ENCODE results near the gene FGF12. TPM values are rescaled to one million over a fixed set of nuclear protein-coding genes. Genes with fewer than 3 reads are reported as not detected.
A peak's percentile ranks its signal among the peaks of the same experiment; 100 is the strongest.

Gene FGF12
- total RNA-seq, 4 donors from 2014 or later, result 0.54 to 6.3 (median 3.9) TPM

DNA sequence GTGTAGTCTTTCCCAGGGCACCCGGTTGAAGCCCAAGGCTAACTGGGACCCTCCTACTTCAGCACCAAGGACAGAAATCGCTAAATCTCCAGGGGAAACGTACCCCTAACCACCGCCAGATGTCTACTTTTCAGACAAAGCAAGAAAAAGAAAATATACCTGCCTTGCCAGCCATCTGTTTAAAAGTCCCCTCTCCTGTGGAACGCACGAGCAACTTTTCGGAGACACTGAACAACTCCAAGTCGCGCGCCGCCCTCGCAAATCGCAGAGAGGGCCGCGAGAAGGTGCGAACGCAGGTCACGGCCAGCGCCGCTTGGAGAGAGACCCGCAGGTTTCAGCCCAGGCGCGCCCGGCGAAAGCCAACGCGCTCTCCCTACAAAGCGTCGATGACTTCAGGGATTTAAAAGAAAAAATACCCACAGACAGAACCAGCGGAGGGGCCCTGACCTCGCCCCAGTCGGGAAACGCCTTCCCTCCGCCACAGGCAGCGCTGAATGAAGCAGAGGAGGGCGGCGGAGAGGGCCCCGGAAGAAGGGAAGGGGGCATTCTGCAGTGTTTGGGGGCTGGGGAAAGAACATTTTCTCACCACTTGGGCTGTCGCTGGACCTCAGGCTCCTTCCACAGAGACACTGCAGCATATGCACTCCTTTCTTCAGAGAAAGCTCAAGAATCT, 213.1 kb downstream of the FGF12 start:
- Histone ChIP-seq H3K36me3 (no peaks in the 10 kb centered on the region), H3K27ac (no peak overlapping the region), H3K27me3 (no peaks in the 10 kb centered on the region), H3K4me1 (peaks cover 0 to 22% of the 10 kb centered on the region in 2 donors), H3K9me3 (no peaks in the 10 kb centered on the region), H3K4me3 (replicated peaks in 1 of 3) (peak overlapping the region in 1 of 3 donors; percentile 36)
- WGBS, 2 donors, result 3% methylated on average over 24 to 39 of the region's 39 CpGs
- intact Hi-C loops (cut with DNase I), result no loop called here
- peak; percentile 13 to 22 for DNase-seq
- TF ChIP-seq POLR2A (IDR thresholded peaks at IDR 0.05), result no peak
- TF ChIP-seq, protein P1, sequence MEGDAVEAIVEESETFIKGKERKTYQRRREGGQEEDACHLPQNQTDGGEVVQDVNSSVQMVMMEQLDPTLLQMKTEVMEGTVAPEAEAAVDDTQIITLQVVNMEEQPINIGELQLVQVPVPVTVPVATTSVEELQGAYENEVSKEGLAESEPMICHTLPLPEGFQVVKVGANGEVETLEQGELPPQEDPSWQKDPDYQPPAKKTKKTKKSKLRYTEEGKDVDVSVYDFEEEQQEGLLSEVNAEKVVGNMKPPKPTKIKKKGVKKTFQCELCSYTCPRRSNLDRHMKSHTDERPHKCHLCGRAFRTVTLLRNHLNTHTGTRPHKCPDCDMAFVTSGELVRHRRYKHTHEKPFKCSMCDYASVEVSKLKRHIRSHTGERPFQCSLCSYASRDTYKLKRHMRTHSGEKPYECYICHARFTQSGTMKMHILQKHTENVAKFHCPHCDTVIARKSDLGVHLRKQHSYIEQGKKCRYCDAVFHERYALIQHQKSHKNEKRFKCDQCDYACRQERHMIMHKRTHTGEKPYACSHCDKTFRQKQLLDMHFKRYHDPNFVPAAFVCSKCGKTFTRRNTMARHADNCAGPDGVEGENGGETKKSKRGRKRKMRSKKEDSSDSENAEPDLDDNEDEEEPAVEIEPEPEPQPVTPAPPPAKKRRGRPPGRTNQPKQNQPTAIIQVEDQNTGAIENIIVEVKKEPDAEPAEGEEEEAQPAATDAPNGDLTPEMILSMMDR (IDR thresholded peaks at IDR 0.05), result peak in 1 of 6 experiments; percentile 4

DNA sequence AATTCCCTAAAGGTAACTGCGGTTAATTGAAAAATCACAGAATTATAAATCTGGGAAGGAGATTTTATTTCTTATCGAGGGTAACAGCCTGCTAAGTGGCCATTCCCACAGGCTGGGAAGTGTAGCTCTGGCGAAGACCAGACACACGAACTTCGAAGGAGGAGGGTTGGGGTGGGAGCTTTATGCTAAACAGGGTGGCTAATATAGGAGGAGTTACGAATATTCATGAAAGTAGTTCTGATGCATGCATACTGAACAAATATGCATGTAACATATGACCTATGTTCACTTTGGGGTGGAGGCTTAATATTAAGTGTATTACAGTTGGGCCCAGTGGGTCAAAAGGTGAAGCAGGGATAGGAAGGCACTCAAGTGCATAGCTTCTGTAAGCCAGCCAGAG, 221.6 kb downstream of the FGF12 start:
- no peak for DNase-seq
- WGBS, 2 donors, result 70 to 82% methylated on average over 6 of the region's 6 CpGs
- Histone ChIP-seq H3K36me3 (no peaks in the 10 kb centered on the region), H3K4me1 (no peaks in the 10 kb centered on the region), H3K9me3 (no peaks in the 10 kb centered on the region), H3K27me3 (no peaks in the 10 kb centered on the region), H3K27ac (no peak overlapping the region), H3K4me3 (replicated peaks in 1 of 3) (no peak overlapping the region)
- TF ChIP-seq, protein P1 (IDR thresholded peaks at IDR 0.05), result no peak
- TF ChIP-seq POLR2A (IDR thresholded peaks at IDR 0.05), result no peak
- intact Hi-C loops (cut with DNase I), result no loop called here

DNA sequence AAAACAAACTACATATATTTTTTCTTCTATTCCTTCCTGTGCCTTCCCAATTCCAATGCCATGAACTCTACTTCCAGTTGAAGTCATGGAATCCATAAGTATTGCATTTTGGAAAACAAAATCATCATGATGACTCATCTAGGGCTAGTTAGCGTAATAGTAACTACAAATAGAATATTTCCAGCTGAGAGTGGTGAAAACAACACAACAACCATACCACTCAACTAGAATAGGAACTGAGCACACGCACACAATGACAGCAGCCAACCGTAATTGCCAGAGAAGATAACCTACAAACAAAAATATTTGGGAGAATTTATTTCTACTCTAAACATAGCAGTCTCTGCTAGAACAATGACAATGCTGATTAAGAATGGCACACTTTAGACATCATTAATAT, 225.9 kb downstream of the FGF12 start:
- H3K27ac ChIP-seq, result no peak overlapping the region
- TF ChIP-seq, protein P1 (IDR thresholded peaks at IDR 0.05), result no peak
- no peak for TF ChIP-seq POLR2A (IDR thresholded peaks at IDR 0.05)
- no peaks in the 10 kb centered on the region for H3K9me3 ChIP-seq
- no peaks in the 10 kb centered on the region for H3K27me3 ChIP-seq
- H3K36me3 ChIP-seq, result no peaks in the 10 kb centered on the region
- intact Hi-C loops (cut with DNase I), result no loop called here
- peaks cover 0 to 3% of the 10 kb centered on the region in 2 donors for H3K4me1 ChIP-seq
- no peak overlapping the region for H3K4me3 ChIP-seq (replicated peaks in 1 of 3)
- WGBS, 2 donors, result 88 to 92% methylated on average over 3 of the region's 3 CpGs
- no peak for DNase-seq

DNA sequence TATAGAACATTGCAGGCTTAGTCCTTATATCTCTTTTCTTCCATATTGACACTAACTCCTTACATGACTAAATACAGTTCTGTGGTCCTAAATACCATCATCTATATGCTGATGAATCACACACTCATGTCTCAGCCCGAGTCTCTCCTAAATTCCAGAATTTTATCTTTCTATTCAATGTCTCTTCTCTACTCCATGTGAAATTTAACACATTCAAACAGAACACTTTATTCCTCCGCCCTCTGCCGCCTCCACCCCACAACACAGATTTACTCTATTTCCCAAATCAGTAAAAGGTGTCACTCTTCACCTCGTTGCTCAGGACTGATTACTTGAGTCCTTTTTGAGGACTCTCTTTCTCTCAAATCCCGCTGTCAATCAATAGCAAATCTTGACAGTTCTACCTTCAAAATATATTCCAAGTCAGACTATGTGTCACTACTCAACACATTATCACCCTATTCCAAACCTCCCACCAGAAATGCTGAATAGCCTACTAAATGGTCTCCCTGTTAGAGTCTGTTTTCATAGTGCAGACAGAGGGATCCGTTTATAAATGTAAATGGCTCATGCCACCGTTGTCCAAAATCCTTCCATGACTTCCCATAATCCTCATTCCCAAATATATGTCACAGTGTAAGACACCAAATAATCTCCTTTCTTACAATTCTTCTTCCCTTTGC, 230.3 kb downstream of the FGF12 start:
- no peak overlapping the region for H3K4me3 ChIP-seq (replicated peaks in 1 of 3)
- 82% methylated on average over 7 of the region's 7 CpGs for WGBS, 2 donors
- H3K4me1 ChIP-seq, result peaks cover 3 to 4% of the 10 kb centered on the region in 2 donors
- no peaks in the 10 kb centered on the region for H3K36me3 ChIP-seq
- intact Hi-C loops (cut with DNase I), result no loop called here
- H3K27me3 ChIP-seq, result no peaks in the 10 kb centered on the region
- H3K9me3 ChIP-seq, result no peaks in the 10 kb centered on the region
- no peak for TF ChIP-seq POLR2A (IDR thresholded peaks at IDR 0.05)
- TF ChIP-seq, protein P1 (IDR thresholded peaks at IDR 0.05), result no peak
- H3K27ac ChIP-seq, result no peak overlapping the region
- no peak for DNase-seq

DNA sequence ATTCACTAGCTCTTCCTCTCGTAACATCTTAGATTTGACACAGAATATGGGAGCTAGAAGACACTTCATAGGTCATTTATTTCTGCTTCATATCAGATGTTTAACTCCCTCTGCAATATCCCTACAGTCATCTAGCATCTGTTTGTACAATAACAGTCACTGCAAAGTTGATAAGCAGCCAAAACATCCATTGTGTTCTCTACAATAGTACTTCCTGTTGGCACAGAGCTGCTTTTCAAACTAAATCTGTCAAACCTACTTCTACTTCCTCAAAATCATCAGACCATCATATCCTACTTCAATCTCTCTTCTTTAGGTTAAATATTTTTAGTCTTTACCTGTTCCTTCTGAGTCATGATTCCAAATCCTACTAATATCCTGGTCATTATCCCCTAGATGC, 233.2 kb downstream of the FGF12 start:
- H3K4me3 ChIP-seq (replicated peaks in 1 of 3), result no peak overlapping the region
- H3K9me3 ChIP-seq, result no peaks in the 10 kb centered on the region
- peaks cover 0 to 4% of the 10 kb centered on the region in 2 donors for H3K4me1 ChIP-seq
- DNase-seq, result no peak
- H3K27ac ChIP-seq, result no peak overlapping the region
- 69 to 70% methylated on average over 1 of the region's 1 CpG for WGBS, 2 donors
- no peaks in the 10 kb centered on the region for H3K36me3 ChIP-seq
- H3K27me3 ChIP-seq, result no peaks in the 10 kb centered on the region
- intact Hi-C loops (cut with DNase I), result no loop called here
- no peak for TF ChIP-seq POLR2A (IDR thresholded peaks at IDR 0.05)
- TF ChIP-seq, protein P1 (IDR thresholded peaks at IDR 0.05), result no peak
